A673 (cell line): ENCODE measurements around the gene CDC73.

Experiments
- CTCF ChIP-seq: fragments of 300-800, 200-600 bp; sonication (generic); conservative IDR thresholded peaks from 2 replicates; pipeline ENCODE4 v1.5.1; 2017; ENCODE audit warnings: low read depth, mild to moderate bottlenecking, antibody characterized with exemption, low read length, moderate library complexity, mixed read lengths
- EZH2 ChIP-seq: fragments of 200-600 bp; sonication (generic); IDR thresholded peaks from 2 replicates; pipeline ENCODE4 v1.6.1; 2017; ENCODE audit warnings: borderline replicate concordance, low read depth, mild to moderate bottlenecking, mixed read lengths, antibody characterized with exemption, low read length; ENCODE audit not compliant: poor library complexity, severe bottlenecking

GRCh38 chr1:193275773-193276172 is 153.9 kb downstream of the CDC73 start:
- peak; percentile 31; the same call in 1 of the 2 replicates for TF ChIP-seq CTCF
- no peak for TF ChIP-seq EZH2
